NCI-H748 (cell line): Measurements from ENCODE around the gene MACF1.
A peak's percentile ranks its signal among the peaks of the same experiment; 100 is the strongest.
"Not testable (repeated sequence)": the region's sequence is repeated elsewhere in the genome, so short reads cannot be mapped to it uniquely, and the experiment has no call there.

Experiments
- DNase-seq: peaks from one replicate; lab custom pipeline; 2025; ENCODE audit not compliant: unreplicated experiment; lab: John Stamatoyannopoulos, UW

MACF1 gene

GRCh38 chr1:39505289-39505688, 300.8 kb downstream of the MACF1 start:
- no peak for DNase-seq

DNA sequence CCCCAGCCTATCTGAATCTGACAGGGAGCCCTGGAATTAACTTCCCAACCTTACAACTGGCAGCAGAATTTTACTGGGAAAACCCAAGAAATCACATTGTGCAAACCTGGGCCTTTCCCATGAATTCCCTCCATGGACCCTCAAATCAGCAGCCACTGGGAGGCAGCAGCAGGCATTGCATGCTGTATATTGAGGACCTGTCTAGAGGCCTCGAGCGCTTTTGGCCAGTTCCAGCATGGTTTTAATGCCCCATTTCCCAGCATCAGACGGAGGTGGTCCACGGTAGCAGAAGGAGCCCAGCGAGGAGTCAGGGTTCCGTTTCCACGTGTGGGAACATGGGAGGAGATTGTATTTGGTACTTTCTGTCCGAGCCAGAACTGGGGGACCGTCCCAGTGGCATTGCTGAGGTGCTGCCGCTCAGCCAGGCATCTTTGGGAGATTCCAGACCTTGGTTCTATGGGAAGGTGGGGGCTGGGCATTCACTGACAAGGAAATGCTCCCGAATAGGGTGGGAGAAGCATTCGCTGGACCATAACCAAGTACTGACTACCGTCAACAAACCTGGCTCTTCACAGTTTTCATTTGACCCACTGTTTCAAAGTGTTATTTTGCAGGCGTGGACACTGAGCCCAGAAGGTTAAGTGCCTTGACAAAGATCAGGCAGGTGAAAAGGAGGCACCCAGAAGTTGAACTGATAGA, 302.9 kb downstream of the MACF1 start:
- peak; percentile 67 for DNase-seq

DNA sequence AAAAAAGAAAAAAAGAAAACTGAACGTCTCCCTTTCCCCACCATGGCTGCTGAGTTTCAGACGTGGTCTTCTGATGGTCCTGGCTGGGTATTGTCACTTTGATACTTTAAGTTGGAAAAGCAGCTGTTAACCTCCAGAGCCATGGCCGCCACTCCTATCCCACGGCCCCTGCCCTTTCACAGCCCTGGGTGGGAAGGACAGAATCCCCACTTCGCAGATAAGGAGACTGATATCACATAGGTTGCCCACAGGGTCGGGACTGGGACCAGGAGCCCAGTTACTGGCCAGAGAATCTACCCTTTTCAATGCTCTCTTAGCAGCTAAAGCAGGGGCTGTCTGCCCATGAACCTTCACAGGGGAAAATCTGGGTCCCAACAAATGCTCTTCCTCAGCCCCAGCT, 303.8 kb downstream of the MACF1 start:
- DNase-seq, result no peak

DNA sequence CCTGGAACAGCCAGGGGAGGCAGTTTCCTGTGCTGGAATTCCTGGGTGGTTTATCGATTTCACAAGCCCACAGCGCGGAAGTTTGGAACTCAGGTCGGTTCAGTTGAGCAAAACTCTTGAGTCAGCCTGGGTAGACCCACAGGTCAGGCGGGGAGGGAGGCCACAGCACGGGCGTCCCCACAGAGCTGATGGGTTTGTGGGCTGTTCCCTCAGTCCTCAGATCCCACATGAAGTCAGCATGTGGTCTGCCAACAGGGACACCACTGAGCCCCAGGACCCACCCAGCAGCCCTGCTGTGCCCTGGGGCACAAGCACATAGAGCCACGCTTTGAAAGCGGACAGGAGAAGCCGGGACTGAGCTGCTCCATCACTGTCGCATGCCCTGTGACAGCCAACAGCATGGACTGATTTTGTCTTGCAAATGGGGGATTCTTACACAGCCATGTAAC, 304.4 kb downstream of the MACF1 start:
- no peak for DNase-seq

DNA sequence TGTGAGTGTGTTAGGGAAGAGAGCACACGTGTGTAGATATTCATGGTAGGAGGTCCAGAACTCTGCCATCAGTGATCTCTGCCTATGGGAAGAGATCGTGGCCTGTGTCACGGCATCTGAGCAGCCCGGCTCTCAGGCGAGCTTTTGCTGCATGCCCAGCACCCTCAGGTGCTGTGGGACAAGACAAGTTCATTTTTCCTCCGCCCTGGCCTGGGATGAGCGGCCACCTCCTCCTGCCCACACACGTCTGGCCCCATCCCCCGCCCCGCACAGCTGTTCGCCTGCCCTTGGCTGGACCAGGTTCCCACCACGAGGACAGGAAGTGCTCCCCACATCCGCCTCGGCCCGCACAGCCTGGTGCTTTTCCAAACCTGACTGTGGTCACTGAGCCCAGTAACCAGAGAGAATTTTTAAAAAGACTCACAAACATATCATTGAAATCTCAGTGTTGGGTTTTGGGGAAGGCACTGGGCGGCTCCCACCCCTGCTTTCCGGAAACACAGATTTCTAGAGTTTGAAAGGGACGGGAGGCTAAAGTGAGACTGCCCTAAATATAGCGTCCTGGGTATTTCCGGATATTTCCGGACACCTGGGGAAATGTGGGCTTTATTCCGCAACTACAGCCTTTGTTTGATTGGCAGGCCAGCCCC, 305.0 kb downstream of the MACF1 start:
- no peak for DNase-seq

DNA sequence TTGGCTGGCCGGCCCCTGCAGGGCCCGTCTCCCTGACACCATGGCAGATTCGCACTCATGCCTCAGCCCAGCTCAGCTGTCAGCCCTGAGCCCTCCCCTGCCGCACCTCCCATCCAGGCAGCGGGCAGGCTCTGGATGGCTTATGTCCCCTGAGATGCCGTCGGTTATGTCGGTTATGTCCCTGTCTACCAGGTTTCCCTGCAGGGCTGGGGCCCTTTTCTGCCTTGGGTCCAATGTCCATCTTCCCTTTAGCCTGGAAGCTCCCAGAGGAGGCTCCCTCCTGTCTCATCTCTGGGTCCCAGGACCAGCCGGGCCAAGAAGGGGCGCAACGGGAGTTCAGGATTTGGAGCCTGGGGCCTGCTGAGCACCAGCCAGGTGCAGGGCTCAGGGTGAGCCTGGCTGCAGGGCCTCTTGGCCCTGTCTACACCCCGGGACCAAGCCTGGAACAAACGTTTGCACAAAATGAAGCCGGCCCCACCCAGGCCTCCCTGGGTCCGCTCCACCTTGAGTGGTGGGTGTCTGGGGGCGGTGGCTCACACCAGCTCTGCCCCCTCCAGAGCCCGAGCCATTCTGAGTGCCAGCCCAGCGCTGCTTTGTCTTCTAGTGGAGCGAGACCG, 306.2 kb downstream of the MACF1 start:
- not testable (repeated sequence) for DNase-seq

DNA sequence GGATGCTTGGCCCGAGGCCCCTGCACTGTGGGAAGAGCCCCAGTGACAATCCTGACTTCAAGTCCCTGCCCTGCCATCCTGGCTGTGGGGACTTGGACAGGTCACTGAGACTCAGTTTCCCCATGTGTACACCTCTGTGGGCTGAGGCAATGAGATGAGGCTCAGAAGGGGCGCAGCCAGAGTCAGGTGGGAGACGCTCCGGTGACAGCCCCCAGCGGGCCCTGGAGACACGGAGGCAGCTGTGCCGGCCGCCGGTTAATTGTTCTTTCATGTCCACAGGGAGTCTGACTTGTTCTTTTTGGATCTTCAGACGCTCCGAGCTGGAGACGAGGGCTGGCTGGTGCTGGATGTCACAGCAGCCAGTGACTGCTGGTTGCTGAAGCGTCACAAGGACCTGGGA, 307.0 kb downstream of the MACF1 start:
- DNase-seq, result not testable (repeated sequence)

GRCh38 chr1:39512234-39512847, 307.8 kb downstream of the MACF1 start:
- DNase-seq, result not testable (repeated sequence)

DNA sequence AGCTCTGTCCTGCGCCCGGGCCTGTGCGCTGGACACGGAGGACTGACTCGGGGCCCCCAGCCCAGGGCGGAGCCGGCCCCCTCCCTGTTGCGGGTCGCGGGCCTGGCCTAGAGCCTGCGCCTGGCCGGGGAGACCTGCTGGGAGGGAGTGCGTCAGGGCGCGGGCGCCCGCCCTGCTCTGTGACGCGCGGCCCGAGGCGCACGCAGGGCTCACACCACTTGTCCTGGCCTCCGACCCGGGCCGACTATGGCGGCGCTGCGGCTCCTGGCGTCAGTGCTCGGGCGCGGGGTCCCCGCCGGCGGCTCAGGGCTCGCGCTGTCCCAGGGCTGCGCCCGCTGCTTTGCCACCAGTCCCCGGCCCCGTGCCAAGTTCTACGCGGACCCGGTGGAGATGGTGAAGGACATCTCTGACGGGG, 310.2 kb downstream of the MACF1 start:
- not testable (repeated sequence) for DNase-seq

GRCh38 chr1:39515131-39516086, 310.9 kb downstream of the MACF1 start:
- not testable (repeated sequence) for DNase-seq

GRCh38 chr1:39516841-39517240, 312.3 kb downstream of the MACF1 start:
- not testable (repeated sequence) for DNase-seq

DNA sequence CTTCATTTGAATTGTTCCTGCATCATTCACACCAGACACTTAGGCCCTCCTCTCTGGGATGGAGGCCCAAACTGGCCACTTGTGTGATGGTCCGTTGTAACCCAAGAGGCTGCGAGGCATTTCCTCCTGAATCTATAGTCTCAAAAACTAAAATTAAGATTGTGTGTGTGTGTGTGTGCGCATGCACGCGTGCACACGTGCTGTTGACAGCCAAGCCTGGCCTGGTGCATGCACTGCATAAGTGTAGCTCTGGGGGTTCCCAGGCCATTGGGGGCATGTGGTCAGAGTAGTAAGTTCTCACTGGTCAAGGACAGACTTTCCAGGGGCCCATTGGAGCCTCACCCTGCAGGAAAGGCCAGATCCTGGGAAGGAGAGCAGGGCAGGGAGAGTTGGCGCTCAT, 313.4 kb downstream of the MACF1 start:
- not testable (repeated sequence) for DNase-seq

DNA sequence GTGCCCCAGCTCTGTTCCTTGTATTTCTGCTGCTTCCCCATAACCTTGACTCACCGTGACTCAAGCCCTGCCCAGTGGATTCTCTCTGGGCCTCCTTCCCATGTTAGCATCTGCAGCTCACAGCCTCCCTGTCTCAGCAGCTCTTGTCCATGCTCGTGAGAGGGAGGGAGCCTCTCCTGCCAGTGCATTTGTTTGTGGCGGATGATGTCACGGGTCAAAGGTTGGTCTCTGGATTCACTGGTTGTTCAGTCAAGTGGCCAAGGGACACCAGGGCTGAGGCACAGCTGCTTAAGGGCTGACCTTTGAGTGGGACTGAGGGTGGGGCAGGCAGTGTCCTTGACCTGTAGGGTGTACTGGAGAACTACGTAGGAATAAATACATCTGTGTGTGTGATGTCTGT, 314.9 kb downstream of the MACF1 start:
- not testable (repeated sequence) for DNase-seq

- DNase-seq, result not testable (repeated sequence)
Observed at GRCh38 chr1:39522221-39522620, 317.7 kb downstream of the MACF1 start.

GRCh38 chr1:39522661-39523567, 318.4 kb downstream of the MACF1 start:
- DNase-seq, result no peak

DNA sequence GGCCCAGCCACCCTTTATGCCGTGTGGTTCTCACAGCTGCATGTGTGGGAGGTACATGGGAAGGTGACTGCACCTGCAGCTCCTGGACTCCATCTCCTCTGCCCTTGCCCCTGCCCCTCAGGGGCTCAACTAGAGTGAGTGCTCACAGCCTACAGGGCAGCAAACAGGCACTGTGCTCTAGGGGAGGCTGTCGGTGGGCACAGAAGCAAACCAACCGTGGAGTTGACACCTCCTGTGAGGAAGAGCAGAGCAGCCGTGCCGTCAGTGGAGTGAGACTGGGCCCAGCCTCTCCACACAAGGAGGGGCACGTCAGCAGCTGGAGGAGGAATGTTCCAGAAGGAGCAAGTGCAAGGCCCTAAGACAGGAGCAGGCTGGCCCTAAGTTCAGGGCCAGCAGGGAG, 319.7 kb downstream of the MACF1 start:
- no peak for DNase-seq

GRCh38 chr1:39524591-39525365, 320.3 kb downstream of the MACF1 start:
- no peak for DNase-seq

- DNase-seq, result no peak
Observed at GRCh38 chr1:39525366-39526165, 321.1 kb downstream of the MACF1 start.
